Naive thymus-derived CD8-positive, alpha-beta T cell (primary cell): ENCODE data around the gene HES7. TPM values are rescaled to one million over a fixed set of nuclear protein-coding genes. Genes with fewer than 3 reads are reported as not detected.

Source experiments
- ATAC-seq, 2 donors: fragments of 150-1000 bp; cut with Tn5 transposase in 1 of 2; sonication (Bioruptor Pico), chemical (Tn5 transposase) in 1 of 2; 1 replicate in 1 of 2; 2 replicates in 1 of 2; pipeline ENCODE4 v1.10.0; 2021; ENCODE audit warnings: mild to moderate bottlenecking in 2 of 2, moderate library complexity in 2 of 2
- POLR2A ChIA-PET: fragments of 350-600 bp; sonication (Branson Sonifier 250); formaldehyde crosslinking; loops from one replicate; lab custom pipeline; 2021; ENCODE audit warnings: antibody characterized with exemption; lab: Charles Lee
- DNase-seq, 10 donors: peaks; one replicate each; pipeline versions ENCODE4 v3.0.0 to v3.0.0-alpha.2; 2020 to 2022
- H3K27ac Mint-ChIP-seq, 10 donors: one replicate each; pipeline ENCODE4 v1.8.0; 2020 to 2022; ENCODE audit warnings: mild to moderate bottlenecking in 10 of 10, mixed read lengths in 10 of 10, moderate library complexity in 4 of 10, inconsistent platforms in 1 of 10
- H3K27me3 Mint-ChIP-seq, 5 donors: one replicate each; pipeline ENCODE4 v1.8.0; 2021 to 2022; ENCODE audit warnings: mixed read lengths in 5 of 5
- H3K36me3 Mint-ChIP-seq, 3 donors: one replicate each; pipeline ENCODE4 v1.8.0; 2020 to 2022; ENCODE audit warnings: mixed read lengths in 3 of 3, mild to moderate bottlenecking in 2 of 3, inconsistent platforms in 1 of 3
- H3K4me1 Mint-ChIP-seq, 4 donors: one replicate each; pipeline ENCODE4 v1.8.0; 2021 to 2022; ENCODE audit warnings: mixed read lengths in 4 of 4
- H3K4me3 Mint-ChIP-seq, 10 donors: one replicate each; pipeline ENCODE4 v1.8.0; 2020 to 2022; ENCODE audit warnings: mild to moderate bottlenecking in 10 of 10, mixed read lengths in 10 of 10, moderate library complexity in 6 of 10, inconsistent platforms in 1 of 10
- H3K9me3 Mint-ChIP-seq, 9 donors: one replicate each; pipeline ENCODE4 v1.8.0; 2020 to 2022; ENCODE audit warnings: mixed read lengths in 9 of 9, mild to moderate bottlenecking in 3 of 9, inconsistent platforms in 1 of 9, moderate library complexity in 1 of 9
- polyA plus RNA-seq, 3 donors: library from polyadenylated mRNA; unstranded; fragments of 300-500 nt; fragmentation: Illumina TruSeq; gene quantifications; one replicate each; pipeline ENCODE4 v1.2.3, GENCODE V29; 2021
- total RNA-seq, 8 experiments: library from RNA in 2 of 8; stranded (reverse) in 2 of 8; gene quantifications; one replicate each; pipeline ENCODE4 v1.2.3 and lab custom pipeline; 2021 to 2026

Gene HES7
- total and polyA plus RNA-seq, 5 experiments from 2014 or later, result 0.30 TPM; not detected in 4

DNA sequence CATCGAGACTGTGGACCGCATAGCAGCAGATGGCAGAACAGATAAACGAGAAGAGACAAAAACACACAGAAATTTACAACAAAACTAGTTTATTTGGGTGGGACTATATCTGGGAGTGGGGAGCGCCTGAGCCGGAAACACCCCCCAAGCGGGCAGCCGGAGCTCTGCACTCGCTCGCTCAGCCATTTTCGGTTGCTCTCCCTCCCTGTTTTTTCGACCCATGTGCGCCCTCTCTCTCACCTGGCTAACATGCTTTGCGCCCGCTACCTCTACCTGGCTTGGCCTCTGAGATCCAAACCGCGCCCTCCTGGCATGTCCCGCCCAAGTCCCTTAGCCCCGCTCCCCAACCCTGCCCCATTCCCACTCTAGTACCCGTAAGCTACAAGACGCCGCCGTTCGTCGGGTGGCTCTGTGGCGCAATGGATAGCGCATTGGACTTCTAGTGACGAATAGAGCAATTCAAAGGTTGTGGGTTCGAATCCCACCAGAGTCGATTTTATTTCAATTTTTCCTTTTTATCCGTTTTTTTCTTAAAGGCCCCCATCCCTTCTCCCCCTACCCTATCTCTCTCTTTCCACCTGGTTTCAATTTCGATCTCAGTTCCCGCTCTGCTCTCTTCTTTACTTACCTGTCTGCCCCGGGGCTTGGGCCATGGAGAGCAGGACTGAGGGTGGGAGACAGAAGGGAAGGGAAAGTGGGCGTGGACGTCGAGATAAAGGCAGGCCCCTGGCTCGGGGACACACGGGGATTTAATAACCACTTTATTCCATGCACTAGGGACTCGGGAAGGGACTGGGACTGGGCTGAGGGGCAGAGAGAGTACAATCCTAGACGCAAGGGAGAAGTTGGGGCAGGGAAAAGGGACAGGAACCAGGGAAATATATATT, 3.1 kb downstream of the HES7 start:
- H3K4me1 Mint-ChIP-seq, result peaks cover 57 to 78% (median 72%) of the 10 kb centered on the region in 4 donors
- H3K27ac Mint-ChIP-seq, result peak overlapping the region; percentile 67 to 100 (median 92)
- peaks cover 6 to 45% (median 35%) of the 10 kb centered on the region in 5 donors for H3K27me3 Mint-ChIP-seq
- ATAC-seq (peak; percentile 8 to 21), DNase-seq (peak in 8 of 10 donors; percentile 25 to 80 (median 58))
- H3K4me3 Mint-ChIP-seq, result peak overlapping the region; percentile 84 to 98 (median 92)
- H3K9me3 Mint-ChIP-seq, result peaks cover 0 to 17% (median 0%) of the 10 kb centered on the region in 9 donors
- H3K36me3 Mint-ChIP-seq, result peaks cover 0 to 6% (median 3%) of the 10 kb centered on the region in 3 donors
- POLR2A ChIA-PET, result interaction anchor here (0.6 to 3.5 kb wide), 21 partner anchors 11 to 434 kb away, joined by 3 to 71 read pairs (median 7); partner anchors contain the start of genes ALOX12B, BORCS6, CTC1 and NAA38

DNA sequence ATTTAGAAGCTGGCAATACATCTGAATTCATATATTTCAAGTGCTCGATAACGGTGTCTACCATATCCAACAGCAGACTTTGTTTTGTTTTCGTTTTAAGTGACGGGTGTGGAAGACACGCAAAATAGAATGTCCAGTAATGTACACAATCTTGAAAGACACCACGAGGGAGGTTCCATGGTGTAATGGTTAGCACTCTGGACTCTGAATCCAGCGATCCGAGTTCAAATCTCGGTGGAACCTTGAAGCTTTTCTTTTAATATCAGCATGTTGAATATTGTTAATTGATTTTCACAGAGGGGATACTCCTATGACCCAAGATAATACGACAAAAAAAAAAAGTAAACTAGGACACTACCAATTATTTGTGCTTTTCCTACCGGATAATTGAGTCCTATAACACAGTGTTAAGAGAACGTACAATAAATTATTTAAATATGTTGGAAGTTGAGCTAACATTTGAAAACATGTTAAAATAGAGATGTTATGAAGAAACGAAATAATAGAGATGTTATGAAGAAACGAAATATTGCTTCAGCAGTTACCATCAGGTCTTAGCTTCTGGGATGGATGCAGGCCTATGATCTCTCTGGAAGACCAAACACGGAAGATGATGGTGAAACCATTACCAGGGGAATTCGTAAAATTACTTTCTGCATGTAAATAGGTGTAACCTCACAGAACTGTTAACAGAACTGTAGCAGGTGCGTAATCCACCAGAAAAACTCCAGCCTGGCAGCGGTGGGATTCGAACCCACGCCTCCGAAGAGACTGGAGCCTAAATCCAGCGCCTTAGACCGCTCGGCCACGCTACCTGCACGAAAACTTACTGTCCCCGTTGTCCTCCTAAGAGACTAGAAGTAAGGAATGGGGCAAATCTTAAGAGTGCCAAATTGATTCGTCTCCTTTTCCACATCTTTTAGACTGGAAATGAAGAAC, 4.1 kb downstream of the HES7 start:
- peak; percentile 34 to 60 for ATAC-seq
- Mint-ChIP-seq H3K4me1 (peaks cover 52 to 70% (median 64%) of the 10 kb centered on the region in 4 donors), H3K27ac (peak overlapping the region; percentile 67 to 100 (median 92)), H3K4me3 (peak overlapping the region; percentile 84 to 98 (median 92)), H3K36me3 (peaks cover 0 to 3% (median 3%) of the 10 kb centered on the region in 3 donors), H3K9me3 (peaks cover 0 to 13% (median 0%) of the 10 kb centered on the region in 9 donors), H3K27me3 (peaks cover 12 to 49% (median 41%) of the 10 kb centered on the region in 5 donors)
- POLR2A ChIA-PET, result interaction anchor here (0.6 to 3.5 kb wide), 32 partner anchors 11 to 433 kb away, joined by 3 to 71 read pairs (median 6); partner anchors contain the start of genes ALOX12B, BORCS6, CTC1 and NAA38
- DNase-seq, result peak; percentile 61 to 95 (median 89)

DNA sequence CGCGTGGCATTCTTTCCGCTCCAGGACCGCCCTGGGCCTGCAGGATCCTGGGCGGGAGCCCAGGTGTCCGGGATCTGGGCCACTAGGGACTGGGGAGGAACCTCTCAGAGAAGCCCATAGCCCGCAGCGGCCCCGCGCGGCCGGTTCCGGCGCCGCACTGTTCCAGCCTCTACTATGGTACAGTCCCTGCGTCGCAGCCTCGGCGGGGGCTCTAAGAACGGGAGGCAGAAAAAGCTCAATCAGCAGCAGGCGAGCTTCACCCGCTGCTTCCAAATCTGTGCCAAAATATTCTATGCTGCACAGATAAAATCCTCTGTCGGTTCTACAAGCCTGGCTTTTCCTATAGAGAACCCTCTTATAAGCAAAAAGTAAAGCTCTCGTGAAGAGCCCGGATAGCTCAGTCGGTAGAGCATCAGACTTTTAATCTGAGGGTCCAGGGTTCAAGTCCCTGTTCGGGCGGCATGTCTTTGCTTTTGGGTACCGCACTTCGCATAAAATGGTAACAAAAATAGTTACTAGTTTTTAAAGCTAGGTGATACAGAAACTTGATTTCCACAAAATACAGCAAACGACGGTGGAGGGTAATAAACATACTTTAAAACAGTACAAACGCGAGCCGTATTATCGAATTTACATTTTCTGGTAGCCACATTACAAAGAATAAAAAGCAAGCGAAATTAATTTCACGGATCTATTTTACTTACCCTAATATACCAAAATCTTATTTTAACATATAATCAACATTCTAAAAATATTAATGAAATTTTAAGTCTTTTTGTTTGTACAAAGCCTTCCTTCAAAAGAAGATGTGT, 4.9 kb downstream of the HES7 start:
- Mint-ChIP-seq H3K27ac (peak overlapping the region; percentile 91 to 100 (median 97)), H3K4me3 (peak overlapping the region; percentile 92 to 98 (median 94)), H3K4me1 (peaks cover 46 to 61% (median 56%) of the 10 kb centered on the region in 4 donors), H3K9me3 (peaks cover 0 to 13% (median 0%) of the 10 kb centered on the region in 9 donors), H3K36me3 (peaks cover 0 to 3% (median 3%) of the 10 kb centered on the region in 3 donors), H3K27me3 (peaks cover 15 to 55% (median 38%) of the 10 kb centered on the region in 5 donors)
- POLR2A ChIA-PET, result interaction anchor here (0.6 to 3.5 kb wide), 29 partner anchors 10 to 432 kb away, joined by 3 to 71 read pairs (median 6); partner anchors contain the start of genes ALOX12B, BORCS6, CTC1 and PFAS
- ATAC-seq (peak; percentile 64 to 71), DNase-seq (peak; percentile 78 to 98 (median 85))

DNA sequence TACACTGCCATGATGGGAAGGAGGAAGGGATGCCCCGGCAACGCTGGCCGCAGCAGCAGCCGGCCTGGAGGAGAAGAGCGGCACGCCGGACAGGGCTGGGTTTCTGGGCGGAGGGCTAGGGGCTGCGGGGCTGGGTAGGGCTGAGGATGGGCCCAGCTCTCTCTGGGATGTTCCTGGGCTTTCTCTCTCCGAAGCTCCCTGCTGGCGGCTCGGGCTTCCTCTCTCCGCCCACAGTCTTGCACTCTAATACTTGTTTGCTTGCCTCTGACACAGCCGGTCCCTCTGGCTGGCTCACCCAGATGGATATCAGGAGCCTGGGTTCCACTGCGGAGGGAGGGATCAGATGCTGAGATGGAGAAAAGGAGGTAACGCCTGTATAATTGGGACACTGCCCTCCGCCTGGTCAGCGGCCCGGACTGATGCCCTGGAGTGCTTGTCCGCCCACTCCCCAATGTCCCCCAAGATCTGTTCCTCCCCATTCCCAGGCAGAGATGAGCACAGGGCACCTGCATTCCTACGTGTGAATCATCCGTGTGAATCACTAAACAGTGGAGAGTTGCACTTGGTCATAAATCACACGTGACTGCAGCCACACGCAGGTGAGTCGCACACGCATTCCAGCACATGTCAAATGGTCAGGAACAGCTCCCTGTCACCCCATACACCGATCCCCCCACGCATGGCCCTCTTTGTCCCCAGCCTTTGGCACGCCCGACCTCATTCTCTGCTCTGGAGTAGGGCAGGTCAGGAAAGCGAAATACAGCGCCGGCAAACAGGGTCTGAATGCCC, 5.7 kb downstream of the HES7 start, which contains the start of gene ALOXE3:
Gene ALOXE3 (minus strand): TSS at position 535 of the 789 bp plus-strand sequence. CDS start 524 bp downstream, at position 11.
- Mint-ChIP-seq H3K27me3 (peaks cover 12 to 56% (median 35%) of the 10 kb centered on the region in 5 donors), H3K27ac (peak within 1 kb of the TSS; percentile 91 to 100 (median 97)), H3K9me3 (peaks cover 0 to 13% (median 0%) of the 10 kb centered on the region in 9 donors), H3K4me3 (peak within 1 kb of the TSS; percentile 92 to 98 (median 94)), H3K4me1 (peaks cover 41 to 53% (median 49%) of the 10 kb centered on the region in 4 donors), H3K36me3 (peaks cover 0 to 3% (median 3%) of the 10 kb centered on the region in 3 donors)
- peak in 2 of 10 donors; percentile 19 to 62 for DNase-seq
- POLR2A ChIA-PET, result interaction anchor here (0.7 to 3.5 kb wide), 15 partner anchors 9 to 431 kb away, joined by 3 to 71 read pairs (median 12); partner anchors contain the start of genes BORCS6, CTC1, PFAS and SLC25A35
- ATAC-seq, result peak in 1 of 2 donors; percentile 1

DNA sequence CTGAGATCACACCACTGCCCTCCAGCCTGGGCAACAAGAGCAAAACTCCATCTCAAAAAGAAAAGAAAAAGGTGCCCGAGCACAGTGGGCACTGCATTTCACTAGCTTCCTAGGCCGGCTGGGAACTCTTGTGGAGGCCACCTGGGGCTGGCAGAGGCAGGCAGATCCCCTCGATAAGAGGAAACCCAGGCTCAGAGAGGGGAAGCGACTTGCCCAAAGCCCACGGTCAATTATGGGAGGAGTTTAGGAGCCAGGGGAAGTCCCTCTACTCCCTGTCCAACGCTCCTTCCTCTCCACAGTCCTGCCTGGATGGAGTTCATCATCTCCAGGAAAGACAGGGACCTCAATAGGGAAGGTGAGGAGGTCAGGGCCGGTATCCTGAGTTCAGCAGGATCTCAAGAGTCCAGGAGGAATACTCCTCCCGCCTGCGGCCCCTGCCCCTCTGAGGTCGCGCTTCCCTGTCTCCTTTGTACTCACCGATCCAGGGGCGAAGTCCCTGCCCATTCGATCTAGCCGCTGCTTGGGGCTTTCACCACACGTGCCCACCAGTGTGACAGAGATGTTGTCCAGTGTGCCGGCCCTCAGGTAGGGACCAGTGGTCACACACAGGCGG, 6.4 kb downstream of the HES7 start:
- DNase-seq (no peak), ATAC-seq (no peak)
- Mint-ChIP-seq H3K4me3 (peak overlapping the region; percentile 92 to 98 (median 94)), H3K27ac (peak overlapping the region in 4 of 10 donors; percentile 43 to 94 (median 71)), H3K4me1 (peaks cover 37 to 46% (median 43%) of the 10 kb centered on the region in 4 donors), H3K36me3 (peaks cover 0 to 3% (median 3%) of the 10 kb centered on the region in 3 donors), H3K9me3 (peaks cover 0 to 13% (median 0%) of the 10 kb centered on the region in 9 donors), H3K27me3 (peaks cover 14 to 61% (median 33%) of the 10 kb centered on the region in 5 donors)
- POLR2A ChIA-PET, result interaction anchor here (1.3 to 3.5 kb wide), 3 partner anchors 8 to 71 kb away, joined by 3 to 64 read pairs (median 32); partner anchors contain the start of gene BORCS6

DNA sequence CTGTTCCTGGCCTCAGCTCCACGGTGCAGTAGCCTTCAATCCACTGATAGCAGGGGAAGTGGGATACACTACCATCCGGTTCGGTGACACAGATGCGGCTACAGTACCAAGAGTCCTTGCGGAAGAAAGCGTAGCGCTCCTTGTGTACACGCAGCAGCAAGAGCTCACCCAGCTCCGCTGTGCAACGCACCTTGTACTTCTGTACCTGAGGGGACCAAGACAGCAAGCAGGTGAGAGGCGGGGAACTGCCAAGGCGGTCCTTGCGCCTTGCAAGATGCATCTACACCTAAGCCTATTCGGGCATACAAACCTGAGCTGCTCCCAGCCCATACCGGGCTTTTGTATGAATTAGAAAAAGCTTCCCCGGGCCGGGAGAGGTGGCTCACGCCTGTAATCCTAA, 7.1 kb downstream of the HES7 start:
- peaks cover 37 to 42% (median 40%) of the 10 kb centered on the region in 4 donors for H3K4me1 Mint-ChIP-seq
- peaks cover 14 to 60% (median 32%) of the 10 kb centered on the region in 5 donors for H3K27me3 Mint-ChIP-seq
- POLR2A ChIA-PET, result interaction anchor here (0.8 to 1.3 kb wide), 2 partner anchors 22 to 532 kb away, joined by 3 read pairs; no protein-coding TSS in a partner anchor
- H3K36me3 Mint-ChIP-seq, result peaks cover 0 to 3% (median 3%) of the 10 kb centered on the region in 3 donors
- H3K27ac Mint-ChIP-seq, result peak overlapping the region in 1 of 10 donors; percentile 65
- peak overlapping the region in 9 of 10 donors; percentile 16 to 97 (median 55) for H3K4me3 Mint-ChIP-seq
- ATAC-seq (no peak), DNase-seq (peak in 1 of 10 donors; percentile 63)
- H3K9me3 Mint-ChIP-seq, result peaks cover 0 to 13% (median 0%) of the 10 kb centered on the region in 9 donors

DNA sequence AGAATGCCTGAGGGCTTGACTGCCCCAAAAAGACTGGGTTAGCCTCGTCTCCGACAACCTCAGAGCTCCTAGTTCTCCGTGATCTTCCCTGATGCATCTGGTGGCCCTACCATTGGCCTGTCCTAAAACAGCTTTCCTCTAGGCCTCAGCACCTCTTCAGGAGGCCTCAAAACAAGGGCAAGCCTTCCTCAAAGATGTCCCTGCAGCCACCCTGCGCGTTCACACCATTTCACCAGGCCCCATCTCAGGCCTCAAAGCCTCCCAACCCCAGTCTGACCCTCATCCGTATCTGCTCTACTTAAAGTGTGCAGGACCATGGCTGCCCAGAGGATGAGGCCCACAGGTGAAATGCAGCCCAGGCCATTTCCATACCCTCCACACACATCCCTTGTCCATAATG, 13.0 kb downstream of the HES7 start:
- peak overlapping the region in 3 of 10 donors; percentile 25 to 52 (median 48) for H3K27ac Mint-ChIP-seq
- peaks cover 0 to 8% (median 6%) of the 10 kb centered on the region in 4 donors for H3K4me1 Mint-ChIP-seq
- H3K36me3 Mint-ChIP-seq, result no peaks in the 10 kb centered on the region
- POLR2A ChIA-PET, result interaction anchor here (0.6 to 3.7 kb wide), 8 partner anchors 8 to 111 kb away, joined by 3 to 32 read pairs (median 4); partner anchors contain the start of genes ALOXE3 and HES7
- H3K4me3 Mint-ChIP-seq, result peak overlapping the region in 9 of 10 donors; percentile 15 to 65 (median 51)
- H3K27me3 Mint-ChIP-seq, result peaks cover 13 to 36% (median 27%) of the 10 kb centered on the region in 5 donors
- peak in 1 of 10 donors; percentile 42 for DNase-seq
- ATAC-seq, result no peak
- no peaks in the 10 kb centered on the region for H3K9me3 Mint-ChIP-seq

DNA sequence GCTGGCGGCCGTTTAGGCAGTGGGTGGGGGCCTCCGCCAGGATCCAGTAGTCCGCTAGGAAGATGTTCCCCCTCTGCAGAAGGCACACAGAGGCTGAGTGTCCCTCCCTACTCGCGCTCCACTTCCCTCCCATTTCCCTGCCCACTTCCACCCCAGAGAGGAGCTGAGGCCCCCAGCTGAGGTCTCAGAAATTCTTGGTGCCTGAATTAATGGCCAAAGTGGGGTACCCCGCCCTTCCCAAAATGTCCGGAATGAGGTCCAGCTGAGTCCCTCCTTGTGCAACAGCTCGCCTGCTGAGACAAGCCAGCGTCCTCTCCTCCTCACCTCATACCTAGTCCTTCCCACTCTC, 13.5 kb downstream of the HES7 start:
- H3K27me3 Mint-ChIP-seq, result peaks cover 13 to 31% (median 23%) of the 10 kb centered on the region in 5 donors
- POLR2A ChIA-PET, result interaction anchor here (0.6 to 3.7 kb wide), 13 partner anchors 9 to 111 kb away, joined by 3 to 32 read pairs (median 4); partner anchors contain the start of genes ALOXE3 and HES7
- no peak for ATAC-seq
- DNase-seq, result no peak
- H3K9me3 Mint-ChIP-seq, result no peaks in the 10 kb centered on the region
- H3K36me3 Mint-ChIP-seq, result no peaks in the 10 kb centered on the region
- peaks cover 0 to 8% (median 6%) of the 10 kb centered on the region in 4 donors for H3K4me1 Mint-ChIP-seq
- H3K27ac Mint-ChIP-seq, result peak overlapping the region in 2 of 10 donors; percentile 65 to 79
- H3K4me3 Mint-ChIP-seq, result peak overlapping the region in 8 of 10 donors; percentile 8 to 65 (median 47)

DNA sequence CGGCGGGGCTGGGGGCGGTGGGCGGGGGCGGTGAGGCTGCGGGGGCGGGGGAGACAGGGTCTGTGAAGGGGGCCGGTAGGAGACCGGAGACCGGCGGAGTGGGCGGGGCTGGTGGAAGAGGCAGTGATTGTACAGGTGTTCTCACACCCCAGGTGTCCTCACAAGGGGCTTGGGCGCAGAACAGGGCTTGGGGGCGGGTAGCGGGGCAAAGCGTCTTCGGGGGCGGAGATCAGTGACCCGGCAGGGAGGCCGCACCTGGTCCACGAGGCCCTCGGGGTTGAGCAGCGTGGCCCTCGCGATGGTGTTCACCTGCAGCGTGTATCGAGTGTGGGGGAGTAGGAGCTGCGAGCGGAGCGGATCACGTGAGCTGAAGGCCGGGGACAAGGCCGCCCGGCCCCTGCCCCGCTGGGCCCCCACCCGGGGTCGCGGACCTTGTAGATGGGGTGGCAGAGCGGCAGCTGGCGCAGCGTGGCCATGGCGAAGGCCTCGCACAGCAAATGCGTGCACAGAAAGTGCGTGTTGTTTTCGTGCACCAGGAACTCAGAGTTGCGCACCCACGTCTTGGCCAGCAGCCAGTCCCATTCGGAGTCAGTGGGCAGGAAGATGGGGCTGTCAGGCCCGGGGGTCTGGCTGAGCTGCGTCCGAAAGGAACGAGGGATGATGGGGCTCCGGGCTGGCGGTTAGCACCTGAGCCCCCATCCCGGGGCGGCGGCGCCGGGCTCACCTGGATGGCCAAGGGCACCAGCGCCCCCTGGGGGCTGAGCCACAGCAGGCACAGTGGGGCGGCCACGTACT, 14.0 kb downstream of the HES7 start:
- DNase-seq (peak; percentile 72 to 94 (median 84)), ATAC-seq (peak; percentile 98 to 99)
- peak overlapping the region in 6 of 10 donors; percentile 38 to 89 (median 69) for H3K27ac Mint-ChIP-seq
- H3K4me3 Mint-ChIP-seq, result peak overlapping the region; percentile 36 to 84 (median 67)
- no peaks in the 10 kb centered on the region for H3K36me3 Mint-ChIP-seq
- H3K27me3 Mint-ChIP-seq, result peaks cover 8 to 25% (median 18%) of the 10 kb centered on the region in 5 donors
- peaks cover 0 to 8% (median 6%) of the 10 kb centered on the region in 4 donors for H3K4me1 Mint-ChIP-seq
- H3K9me3 Mint-ChIP-seq, result no peaks in the 10 kb centered on the region
- POLR2A ChIA-PET, result interaction anchor here (0.7 to 3.7 kb wide), 12 partner anchors 9 to 112 kb away, joined by 3 to 32 read pairs (median 4); partner anchors contain the start of genes ALOXE3 and HES7
